Activated naive CD8-positive, alpha-beta T cell treated with anti-CD3 and anti-CD28 coated beads, Interleukin-2, amount 50 U/mL, for 16 hours (primary cell): ENCODE measurements around the gene RAB34.
"Not testable (repeated sequence)": the region's sequence is repeated elsewhere in the genome, so short reads cannot be mapped to it uniquely, and the experiment has no call there.

Experiments
- DNase-seq: peaks from one replicate; pipeline ENCODE4 v3.0.0-alpha.2; 2020; ENCODE audit warnings: low read depth, low spot score

RAB34 gene

GRCh38 chr17:28746611-28747050, 29.0 kb upstream of the RAB34 start:
- no peak for DNase-seq

- DNase-seq = no peak
Measured at GRCh38 chr17:28745786-28746411, 28.2 kb upstream of the RAB34 start.

GRCh38 chr17:28744972-28745785, 27.5 kb upstream of the RAB34 start:
- DNase-seq = no peak

GRCh38 chr17:28744104-28744971, 26.7 kb upstream of the RAB34 start:
- DNase-seq = peak; percentile 46

GRCh38 chr17:28743243-28744103, 25.8 kb upstream of the RAB34 start, which contains the start of gene TRAF4:
Gene TRAF4 (plus strand): TSS chr17:28744011. CDS start chr17:28744113, 102 bp downstream.
- peak; percentile 56 for DNase-seq

- DNase-seq = no peak
Measured at GRCh38 chr17:28741358-28742349, 24.0 kb upstream of the RAB34 start.

- DNase-seq = no peak
Measured at GRCh38 chr17:28740406-28741357, 23.0 kb upstream of the RAB34 start.

- peak; percentile 45 for DNase-seq
Measured at GRCh38 chr17:28738680-28739384, 21.2 kb upstream of the RAB34 start.

- DNase-seq = no peak
Measured at GRCh38 chr17:28737770-28738679, 20.4 kb upstream of the RAB34 start.

- no peak for DNase-seq
Measured at GRCh38 chr17:28737316-28737715, 19.6 kb upstream of the RAB34 start.

- DNase-seq = not testable (repeated sequence)
Measured at GRCh38 chr17:28735913-28736769, 18.5 kb upstream of the RAB34 start.

GRCh38 chr17:28735242-28735722, 17.6 kb upstream of the RAB34 start:
- no peak for DNase-seq

GRCh38 chr17:28734712-28735241, 17.1 kb upstream of the RAB34 start:
- no peak for DNase-seq

- DNase-seq = no peak
Measured at GRCh38 chr17:28733346-28733745, 15.7 kb upstream of the RAB34 start.

- DNase-seq = no peak
Measured at GRCh38 chr17:28729950-28730330, 12.3 kb upstream of the RAB34 start.
